H1 (cell line): ENCODE results near the gene CIDEA. TPM values are rescaled to one million over a fixed set of nuclear protein-coding genes. Genes with fewer than 3 reads are reported as not detected.

Experiments used
- ASH2L ChIP-seq: fragments of 200-600, 300-600 bp; sonication (generic); IDR thresholded peaks from one replicate; pipeline ENCODE4 v1.7.1; 2017; ENCODE audit warnings: low read length
- BACH1 ChIP-seq: IDR thresholded peaks from 2 replicates; pipeline ENCODE4 v1.6.1; 2012; ENCODE audit warnings: low read length, improper control_type of control experiment
- BCL11A ChIP-seq, 2 experiments: IDR thresholded peaks; one replicate each; pipeline ENCODE4 v1.6.1; 2011; ENCODE audit warnings: low read depth in 2 of 2, low read length in 2 of 2, mild to moderate bottlenecking in 2 of 2
- CEBPB ChIP-seq: IDR thresholded peaks from 2 replicates; pipeline ENCODE4 v1.6.1; 2012; ENCODE audit warnings: low read depth, low read length
- CHD1 ChIP-seq: IDR thresholded peaks from 2 replicates; pipeline ENCODE4 v1.6.1; 2012; ENCODE audit warnings: low read depth, low read length, improper control_type of control experiment
- CREB1 ChIP-seq: IDR thresholded peaks from 2 replicates; pipeline ENCODE4 v1.6.1; 2012; ENCODE audit warnings: inconsistent platforms
- CTBP2 ChIP-seq: IDR thresholded peaks from 2 replicates; pipeline ENCODE4 v1.7.0; 2011; ENCODE audit warnings: borderline replicate concordance, mild to moderate bottlenecking, moderate library complexity, mixed read lengths, low read length; ENCODE audit not compliant: insufficient read depth, insufficient read length
- EP300 ChIP-seq, 2 experiments: IDR thresholded peaks; 1 replicate in 1 of 2; 2 replicates in 1 of 2; pipeline ENCODE4 v1.6.1; 2011 to 2012; ENCODE audit warnings: low read depth in 2 of 2, low read length in 2 of 2, mild to moderate bottlenecking in 2 of 2, borderline replicate concordance in 1 of 2, inconsistent platforms in 1 of 2, moderate library complexity in 1 of 2
- EZH2 ChIP-seq: fragments of 200-600 bp; sonication (generic); IDR thresholded peaks from 2 replicates; pipeline ENCODE4 v1.7.1; 2012; ENCODE audit warnings: low read depth, mild to moderate bottlenecking, moderate library complexity, low read length, inconsistent platforms; ENCODE audit not compliant: severe bottlenecking
- FOSL1 ChIP-seq: IDR thresholded peaks from 2 replicates; pipeline ENCODE4 v1.6.1; 2011; ENCODE audit warnings: mild to moderate bottlenecking, low read depth, low read length, moderate library complexity; ENCODE audit not compliant: insufficient read depth
- HDAC6 ChIP-seq: IDR thresholded peaks from one replicate; pipeline ENCODE4 v1.7.1; 2012; ENCODE audit warnings: low read depth, mild to moderate bottlenecking, inconsistent platforms, low read length, moderate library complexity
- KDM4A ChIP-seq: IDR thresholded peaks from one replicate; pipeline ENCODE4 v1.7.1; 2012; ENCODE audit warnings: low read depth, mild to moderate bottlenecking, moderate library complexity, low read length, inconsistent platforms; ENCODE audit not compliant: severe bottlenecking
- PHF8 ChIP-seq: fragments of 200-600 bp; sonication (generic); conservative IDR thresholded peaks from 2 replicates; pipeline ENCODE4 v1.7.1; 2012; ENCODE audit warnings: low read depth, mild to moderate bottlenecking, inconsistent platforms, low read length, moderate library complexity
- POLR2A ChIP-seq, 2 experiments: IDR thresholded peaks; 1 replicate in 1 of 2; 2 replicates in 1 of 2; pipeline ENCODE4 v1.6.1; 2011; ENCODE audit warnings: low read depth in 2 of 2, low read length in 2 of 2, mild to moderate bottlenecking in 2 of 2; ENCODE audit errors: control extremely low read depth in 1 of 2
- POLR2AphosphoS5 ChIP-seq: IDR thresholded peaks from 2 replicates; pipeline ENCODE4 v1.6.1; 2011; ENCODE audit warnings: low read depth, low read length
- POU5F1 ChIP-seq: IDR thresholded peaks from 2 replicates; pipeline ENCODE4 v1.6.1; 2011; ENCODE audit warnings: low read depth, mild to moderate bottlenecking, low read length, moderate library complexity
- SP1 ChIP-seq: IDR thresholded peaks from 2 replicates; pipeline ENCODE4 v1.6.1; 2011; ENCODE audit warnings: low read depth, low read length
- TCF12 ChIP-seq: IDR thresholded peaks from 2 replicates; pipeline ENCODE4 v1.6.1; 2011; ENCODE audit warnings: low read depth, mild to moderate bottlenecking, low read length
- TEAD4 ChIP-seq: IDR thresholded peaks from 2 replicates; pipeline ENCODE4 v1.6.1; 2012; ENCODE audit warnings: low read depth, low read length, inconsistent platforms, mixed read lengths
- polyA plus RNA-seq, 7 experiments: library from polyadenylated mRNA; depleted of rRNA in 3 of 7; stranded (reverse) in 5 of 7; unstranded in 2 of 7; fragments of >200 nt in 5 of 7; fragments of 200-250 nt in 2 of 7; gene quantifications; 1 replicate in 5 of 7; 2 replicates in 1 of 7; 4 replicates in 1 of 7; pipeline versions ENCODE4 v1.2.1 to v1.2.3, GENCODE V29; 2011 to 2013; ENCODE audit warnings: missing spikeins in 2 of 7, mixed read lengths in 2 of 7
- total RNA-seq: library from RNA; stranded (reverse); fragmentation: NEBNext Ultra II Directional; extraction: Animal tissue kit (Norgen Biotek cat#: 25700); gene quantifications from 2 replicates; pipeline ENCODE4 v1.2.1, GENCODE V29; 2021
- TF ChIP-seq, protein P1 (sequence below): IDR thresholded peaks from 2 replicates; pipeline ENCODE4 v1.6.1; 2012; ENCODE audit warnings: inconsistent platforms
- TF ChIP-seq, protein P2 (sequence below), 3 experiments: IDR thresholded peaks; 1 replicate in 2 of 3; 2 replicates in 1 of 3; pipeline versions ENCODE4 v1.5.1 to v1.6.1; 2011; ENCODE audit warnings: low read length in 3 of 3, mild to moderate bottlenecking in 3 of 3, inconsistent platforms in 2 of 3, low read depth in 1 of 3, moderate library complexity in 1 of 3; ENCODE audit not compliant: insufficient read depth in 1 of 3; ENCODE audit errors: control extremely low read depth in 1 of 3
- TF ChIP-seq, protein P3 (sequence below): IDR thresholded peaks from 2 replicates; pipeline ENCODE4 v1.6.1; 2012; ENCODE audit warnings: inconsistent platforms

CIDEA gene
- total and polyA plus RNA-seq, 2 of the 8 experiments (the other 6 are each of a cell fraction or from before 2014, with no cell fraction given): not detected

DNA sequence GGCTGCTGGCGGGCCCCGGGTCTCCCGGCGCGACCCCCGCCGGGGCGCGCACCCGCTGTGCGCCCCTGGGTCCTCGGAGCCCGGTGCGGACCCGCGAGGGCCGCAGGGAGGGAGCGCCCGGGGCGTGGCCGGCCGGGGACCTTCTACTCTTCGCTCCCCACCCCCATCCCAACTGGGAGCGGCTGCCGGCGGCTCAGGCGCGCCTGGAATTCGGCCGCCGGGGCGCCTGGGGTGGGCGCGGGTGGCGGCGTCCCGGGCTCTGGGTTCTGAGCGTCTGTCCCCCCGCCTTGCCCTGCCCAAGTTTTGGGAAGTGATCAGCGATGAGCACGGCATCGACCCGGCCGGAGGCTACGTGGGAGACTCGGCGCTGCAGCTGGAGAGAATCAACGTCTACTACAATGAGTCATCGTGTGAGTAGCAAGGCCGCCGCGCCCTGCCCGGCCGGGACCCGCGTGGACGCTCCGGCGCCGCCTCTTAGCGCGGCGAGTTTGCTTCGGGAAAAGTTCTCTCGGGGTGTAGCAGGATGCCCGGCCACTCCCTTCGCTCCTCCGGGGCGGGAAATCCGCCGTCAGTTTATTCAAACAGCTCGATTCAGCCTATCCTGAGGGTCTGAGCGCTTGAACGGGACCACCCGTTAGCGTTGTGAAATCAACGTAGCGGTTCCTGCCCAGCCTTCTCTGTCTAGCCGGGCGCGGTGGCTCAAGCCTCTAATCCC is 54.4 kb downstream of the CIDEA start (continued):
- peak; percentile 96 for TF ChIP-seq KDM4A
- TF ChIP-seq, protein P1, sequence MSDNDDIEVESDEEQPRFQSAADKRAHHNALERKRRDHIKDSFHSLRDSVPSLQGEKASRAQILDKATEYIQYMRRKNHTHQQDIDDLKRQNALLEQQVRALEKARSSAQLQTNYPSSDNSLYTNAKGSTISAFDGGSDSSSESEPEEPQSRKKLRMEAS: no peak
- TF ChIP-seq, protein P2, sequence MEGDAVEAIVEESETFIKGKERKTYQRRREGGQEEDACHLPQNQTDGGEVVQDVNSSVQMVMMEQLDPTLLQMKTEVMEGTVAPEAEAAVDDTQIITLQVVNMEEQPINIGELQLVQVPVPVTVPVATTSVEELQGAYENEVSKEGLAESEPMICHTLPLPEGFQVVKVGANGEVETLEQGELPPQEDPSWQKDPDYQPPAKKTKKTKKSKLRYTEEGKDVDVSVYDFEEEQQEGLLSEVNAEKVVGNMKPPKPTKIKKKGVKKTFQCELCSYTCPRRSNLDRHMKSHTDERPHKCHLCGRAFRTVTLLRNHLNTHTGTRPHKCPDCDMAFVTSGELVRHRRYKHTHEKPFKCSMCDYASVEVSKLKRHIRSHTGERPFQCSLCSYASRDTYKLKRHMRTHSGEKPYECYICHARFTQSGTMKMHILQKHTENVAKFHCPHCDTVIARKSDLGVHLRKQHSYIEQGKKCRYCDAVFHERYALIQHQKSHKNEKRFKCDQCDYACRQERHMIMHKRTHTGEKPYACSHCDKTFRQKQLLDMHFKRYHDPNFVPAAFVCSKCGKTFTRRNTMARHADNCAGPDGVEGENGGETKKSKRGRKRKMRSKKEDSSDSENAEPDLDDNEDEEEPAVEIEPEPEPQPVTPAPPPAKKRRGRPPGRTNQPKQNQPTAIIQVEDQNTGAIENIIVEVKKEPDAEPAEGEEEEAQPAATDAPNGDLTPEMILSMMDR (IDR thresholded peaks at IDR 0.05; ENCODE audit: control extremely low read depth in 1 of 3, insufficient read depth in 1 of 3, low read depth in 1 of 3, low read length in 3 of 3): no peak
- TF ChIP-seq BCL11A (IDR thresholded peaks at IDR 0.05; ENCODE audit: low read depth in 2 of 2, low read length in 2 of 2): no peak
- TF ChIP-seq, protein P3, sequence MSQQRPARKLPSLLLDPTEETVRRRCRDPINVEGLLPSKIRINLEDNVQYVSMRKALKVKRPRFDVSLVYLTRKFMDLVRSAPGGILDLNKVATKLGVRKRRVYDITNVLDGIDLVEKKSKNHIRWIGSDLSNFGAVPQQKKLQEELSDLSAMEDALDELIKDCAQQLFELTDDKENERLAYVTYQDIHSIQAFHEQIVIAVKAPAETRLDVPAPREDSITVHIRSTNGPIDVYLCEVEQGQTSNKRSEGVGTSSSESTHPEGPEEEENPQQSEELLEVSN: 0 out of 2 replicates have a peak, but pooled peaks have one; percentile 30
- TF ChIP-seq CTBP2: no peak
- TF ChIP-seq SP1: no peak
- TF ChIP-seq BACH1: no peak
- no peak for TF ChIP-seq FOSL1
- TF ChIP-seq POU5F1: no peak
- TF ChIP-seq CEBPB: peak; percentile 74
- TF ChIP-seq CREB1: no peak
- TF ChIP-seq ASH2L: no peak
- no peak for TF ChIP-seq POLR2AphosphoS5
- no peak for TF ChIP-seq EP300 (IDR thresholded peaks at IDR 0.05; ENCODE audit: borderline replicate concordance in 1 of 2, low read depth in 2 of 2, low read length in 2 of 2)
- no peak; the same call in none of the 2 replicates for TF ChIP-seq PHF8
- no peak for TF ChIP-seq EZH2
- no peak for TF ChIP-seq HDAC6
- TF ChIP-seq POLR2A (IDR thresholded peaks at IDR 0.05; ENCODE audit: control extremely low read depth in 1 of 2, low read depth in 2 of 2, low read length in 2 of 2): no peak; a peak in 1 of 3 replicates
- no peak for TF ChIP-seq TCF12
- TF ChIP-seq TEAD4: peak; percentile 74
- TF ChIP-seq CHD1: no peak
